GM06990 (cell line): ENCODE measurements around the gene ACOX1.

Experiments used
- DNase-seq: peaks from one replicate; pipeline ENCODE4 v3.0.0-alpha.2; 2011; ENCODE audit not compliant: insufficient read length; ENCODE audit errors: extremely low read depth
- H3K27me3 ChIP-seq: replicated peaks from 2 replicates; pipeline ENCODE4 v1.6.0; 2011; ENCODE audit warnings: low read length; ENCODE audit not compliant: control insufficient read depth, insufficient read depth
- H3K36me3 ChIP-seq: 2 replicates; pipeline ENCODE4 v1.5.1; 2011; ENCODE audit warnings: low read length; ENCODE audit not compliant: control insufficient read depth, insufficient read depth
- H3K4me3 ChIP-seq: replicated peaks from 2 replicates; pipeline ENCODE4 v1.5.1; 2011; ENCODE audit warnings: low read depth, mild to moderate bottlenecking, control low read depth, low read length
- CTCF ChIP-seq: IDR thresholded peaks from 2 replicates; pipeline ENCODE4 v1.5.1; 2011; ENCODE audit warnings: low read length, control low read depth, mild to moderate bottlenecking, inconsistent platforms; ENCODE audit not compliant: insufficient read depth, poor library complexity, severe bottlenecking

Gene ACOX1

GRCh38 chr17:75995385-75995925, 16.5 kb upstream of the ACOX1 start:
- TF ChIP-seq CTCF = no peak
- H3K4me3 ChIP-seq = no peak overlapping the region
- peaks cover 2% of the 10 kb centered on the region; the same call in 1 of the 2 replicates for H3K36me3 ChIP-seq
- DNase-seq = no peak
- H3K27me3 ChIP-seq = no peaks in the 10 kb centered on the region

GRCh38 chr17:75994802-75995370, 15.9 kb upstream of the ACOX1 start:
- Histone ChIP-seq H3K27me3 (no peaks in the 10 kb centered on the region), H3K36me3 (peaks cover 1% of the 10 kb centered on the region; the same call in 1 of the 2 replicates), H3K4me3 (no peak overlapping the region)
- no peak for DNase-seq
- no peak for TF ChIP-seq CTCF

GRCh38 chr17:75991396-75991795, 12.4 kb upstream of the ACOX1 start:
- H3K36me3 ChIP-seq = peaks cover 3% of the 10 kb centered on the region; the same call in 1 of the 2 replicates
- TF ChIP-seq CTCF = no peak
- no peaks in the 10 kb centered on the region for H3K27me3 ChIP-seq
- DNase-seq = no peak
- H3K4me3 ChIP-seq = no peak overlapping the region

- DNase-seq = no peak
- no peak overlapping the region for H3K4me3 ChIP-seq
- no peak for TF ChIP-seq CTCF
- H3K27me3 ChIP-seq = no peaks in the 10 kb centered on the region
- peaks cover 3% of the 10 kb centered on the region; the same call in 1 of the 2 replicates for H3K36me3 ChIP-seq
Measured at GRCh38 chr17:75987041-75987440, 8.1 kb upstream of the ACOX1 start.

- Histone ChIP-seq H3K36me3 (peaks cover 3% of the 10 kb centered on the region; the same call in 1 of the 2 replicates), H3K27me3 (no peaks in the 10 kb centered on the region), H3K4me3 (no peak overlapping the region)
- TF ChIP-seq CTCF = no peak
- no peak for DNase-seq
Measured at GRCh38 chr17:75985986-75986385, 7.0 kb upstream of the ACOX1 start.
